22Rv1 (cell line): ENCODE results near the gene KY.

ENCODE experiments used
- H3K27ac ChIP-seq: fragments of 450-650 bp; 2 replicates; pipeline ENCODE4 v1.5.1; 2017
- ZFX ChIP-seq: fragments of 450-650 bp; IDR thresholded peaks from 2 replicates; pipeline ENCODE4 v1.6.1; 2017; ENCODE audit warnings: antibody characterized with exemption, borderline replicate concordance
- TF ChIP-seq, protein P1 (sequence below): fragments of 450-650 bp; IDR thresholded peaks from 2 replicates; pipeline ENCODE4 v1.5.1; 2017; ENCODE audit warnings: mild to moderate bottlenecking

The KY gene

DNA sequence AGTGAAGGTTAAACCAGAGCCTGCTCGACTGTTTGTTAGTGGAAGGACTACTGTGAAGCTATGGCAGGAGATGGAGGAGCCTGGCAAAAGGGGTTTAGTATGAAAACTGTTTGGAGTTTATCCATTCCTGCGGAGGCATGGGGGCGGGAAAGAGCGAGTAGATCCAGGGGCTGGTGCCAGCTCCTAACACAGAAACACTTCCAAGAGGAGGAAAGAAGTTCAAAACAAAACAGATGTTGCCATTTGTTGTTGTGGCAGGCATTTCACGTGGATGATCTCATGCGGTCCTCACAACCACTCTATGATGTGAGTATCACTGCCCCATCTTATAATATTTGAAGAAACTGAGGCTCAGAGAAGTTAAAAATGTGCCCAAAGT lies 30.7 kb upstream of the KY start:
- TF ChIP-seq ZFX: no peak
- TF ChIP-seq, protein P1, sequence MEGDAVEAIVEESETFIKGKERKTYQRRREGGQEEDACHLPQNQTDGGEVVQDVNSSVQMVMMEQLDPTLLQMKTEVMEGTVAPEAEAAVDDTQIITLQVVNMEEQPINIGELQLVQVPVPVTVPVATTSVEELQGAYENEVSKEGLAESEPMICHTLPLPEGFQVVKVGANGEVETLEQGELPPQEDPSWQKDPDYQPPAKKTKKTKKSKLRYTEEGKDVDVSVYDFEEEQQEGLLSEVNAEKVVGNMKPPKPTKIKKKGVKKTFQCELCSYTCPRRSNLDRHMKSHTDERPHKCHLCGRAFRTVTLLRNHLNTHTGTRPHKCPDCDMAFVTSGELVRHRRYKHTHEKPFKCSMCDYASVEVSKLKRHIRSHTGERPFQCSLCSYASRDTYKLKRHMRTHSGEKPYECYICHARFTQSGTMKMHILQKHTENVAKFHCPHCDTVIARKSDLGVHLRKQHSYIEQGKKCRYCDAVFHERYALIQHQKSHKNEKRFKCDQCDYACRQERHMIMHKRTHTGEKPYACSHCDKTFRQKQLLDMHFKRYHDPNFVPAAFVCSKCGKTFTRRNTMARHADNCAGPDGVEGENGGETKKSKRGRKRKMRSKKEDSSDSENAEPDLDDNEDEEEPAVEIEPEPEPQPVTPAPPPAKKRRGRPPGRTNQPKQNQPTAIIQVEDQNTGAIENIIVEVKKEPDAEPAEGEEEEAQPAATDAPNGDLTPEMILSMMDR: no peak
- no peak overlapping the region for H3K27ac ChIP-seq

DNA sequence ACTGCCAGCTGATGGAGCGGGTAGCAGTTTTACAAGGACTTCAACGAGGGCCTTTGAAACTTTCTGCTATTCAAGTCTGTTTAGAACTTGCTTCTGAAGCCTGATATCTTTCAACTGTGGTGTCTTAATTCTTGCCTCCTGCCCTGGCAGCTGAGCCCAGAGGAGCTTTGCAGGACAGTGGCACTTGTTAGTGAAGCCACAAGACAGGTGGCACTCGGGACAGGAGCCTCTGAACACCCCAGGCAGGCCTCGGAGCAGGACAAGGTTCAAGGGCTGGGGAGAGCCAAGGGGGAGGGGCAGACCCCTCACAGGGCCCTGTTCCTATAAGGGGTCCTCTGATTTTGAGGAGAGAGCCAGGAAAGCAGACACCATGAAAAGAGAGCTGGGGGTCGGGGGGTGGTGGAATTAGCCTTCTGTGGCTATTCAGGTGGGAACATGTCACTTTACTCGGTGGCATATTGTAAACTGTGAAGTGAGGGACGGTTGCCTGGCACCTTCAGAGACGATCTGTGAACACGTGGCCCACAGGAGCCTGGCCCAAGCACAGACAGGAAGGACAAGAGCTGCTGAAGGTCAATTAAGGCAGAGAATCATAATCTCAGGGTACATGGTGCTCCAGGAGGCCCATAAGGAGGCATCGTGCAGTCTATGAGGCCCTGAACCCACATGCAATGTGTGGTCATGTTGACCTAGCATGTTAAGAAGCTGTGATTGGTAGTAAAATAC lies 30.1 kb upstream of the KY start:
- TF ChIP-seq, protein P1: no peak
- TF ChIP-seq ZFX: no peak
- H3K27ac ChIP-seq: no peak overlapping the region

DNA sequence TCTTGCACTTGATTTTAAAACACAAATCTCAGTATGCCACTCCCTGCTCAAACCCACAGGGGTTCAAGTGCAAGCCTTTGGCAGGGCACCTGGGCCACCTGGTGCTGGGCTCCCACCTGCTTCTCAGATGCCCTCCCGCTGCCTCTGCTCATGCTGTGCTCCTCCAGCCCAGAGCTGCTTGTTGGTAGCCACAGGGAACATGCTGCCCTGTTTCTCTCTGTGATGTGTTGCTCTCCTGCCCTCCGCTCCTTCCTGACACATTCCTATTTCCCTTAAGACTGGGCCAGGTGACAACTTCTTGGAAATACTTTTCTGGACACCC lies 27.1 kb upstream of the KY start:
- TF ChIP-seq, protein P1: no peak
- no peak for TF ChIP-seq ZFX

DNA sequence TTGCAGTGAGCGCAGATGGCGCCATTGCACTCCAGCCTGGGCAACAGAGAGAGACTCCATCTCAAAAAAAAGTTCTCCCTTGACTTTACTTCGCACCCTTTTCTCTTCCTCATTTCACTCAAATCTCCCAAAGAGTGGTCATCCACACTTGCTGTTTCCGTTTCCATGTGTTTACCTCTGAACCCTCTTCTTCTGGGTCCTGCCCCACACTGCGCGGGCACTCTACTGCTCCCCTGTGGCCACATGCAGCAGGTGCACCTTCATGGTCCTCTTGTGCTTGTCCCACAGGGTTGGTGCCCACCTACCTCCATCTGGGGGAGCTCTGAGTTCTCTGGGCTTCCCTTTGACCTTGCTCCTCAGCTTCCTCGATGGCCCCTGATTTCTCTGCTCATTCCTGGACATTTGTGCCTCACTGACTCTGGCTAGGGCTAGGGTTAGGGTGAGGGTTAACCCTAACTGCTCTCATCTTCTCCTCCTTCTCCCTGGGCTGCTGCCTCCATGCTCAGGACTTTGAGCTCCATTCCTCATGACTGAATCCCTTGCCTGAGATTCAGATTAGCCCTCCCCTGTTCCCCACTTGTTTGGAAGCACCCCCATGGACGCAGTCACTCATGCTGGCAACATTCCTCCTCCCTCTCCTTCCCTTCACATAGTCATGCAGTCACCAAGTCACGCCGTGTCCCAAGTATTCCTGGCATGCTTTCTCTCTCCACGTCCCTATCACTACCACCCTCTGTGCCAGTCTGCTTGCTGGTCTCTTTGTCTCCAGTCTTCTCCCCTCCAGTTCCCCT lies 26.6 kb upstream of the KY start:
- H3K27ac ChIP-seq: no peak overlapping the region
- no peak for TF ChIP-seq ZFX
- TF ChIP-seq, protein P1: peak; percentile 91

More for the DNA sequence above, 27.1 kb upstream of the KY start:
- H3K27ac ChIP-seq: no peak overlapping the region

DNA sequence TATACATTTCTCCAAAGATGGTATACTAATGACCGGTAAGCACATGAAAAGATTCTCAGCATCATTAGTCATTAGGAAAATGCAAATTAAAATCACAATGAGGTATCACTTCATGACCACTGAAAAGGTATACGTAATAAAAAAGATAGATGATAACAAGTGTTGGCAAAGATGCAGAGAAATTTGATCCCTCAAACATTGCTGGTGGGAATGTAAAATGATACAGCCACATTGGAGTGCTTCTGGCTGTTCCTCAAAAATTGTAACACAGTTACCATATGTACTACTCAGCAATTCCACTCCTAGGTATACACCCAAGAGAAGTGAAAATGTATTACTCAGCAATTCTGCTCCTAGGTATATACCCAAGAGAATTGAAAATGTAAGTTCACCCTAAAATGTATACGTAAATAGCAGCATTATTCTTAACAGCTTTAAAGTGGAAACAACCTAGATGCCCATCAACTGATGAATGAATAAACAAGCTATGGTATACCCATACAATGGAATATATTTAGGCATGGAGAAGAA lies 25.0 kb upstream of the KY start:
- no peak overlapping the region for H3K27ac ChIP-seq
- TF ChIP-seq, protein P1: no peak
- TF ChIP-seq ZFX: no peak

DNA sequence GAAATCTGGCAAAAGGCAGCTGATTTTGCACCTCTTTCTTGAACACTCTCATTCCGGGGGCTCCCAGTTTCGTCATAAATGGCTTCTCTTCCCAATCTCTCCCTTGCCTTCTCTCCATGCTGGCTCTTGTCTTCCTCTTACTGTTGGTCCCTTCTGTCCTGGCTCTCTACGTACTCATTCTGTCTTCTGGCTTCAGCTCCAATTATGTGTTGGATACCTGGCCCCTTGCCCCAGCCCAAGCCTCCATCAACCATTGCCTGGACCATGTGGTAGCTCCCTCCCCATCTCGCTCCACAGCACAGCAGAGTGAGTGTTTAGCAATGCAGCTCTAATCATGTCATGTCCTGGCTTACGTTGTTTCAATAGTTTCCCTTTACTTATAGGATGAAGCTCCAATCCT lies 21.7 kb upstream of the KY start:
- H3K27ac ChIP-seq: no peak overlapping the region
- TF ChIP-seq, protein P1: no peak
- no peak for TF ChIP-seq ZFX

DNA sequence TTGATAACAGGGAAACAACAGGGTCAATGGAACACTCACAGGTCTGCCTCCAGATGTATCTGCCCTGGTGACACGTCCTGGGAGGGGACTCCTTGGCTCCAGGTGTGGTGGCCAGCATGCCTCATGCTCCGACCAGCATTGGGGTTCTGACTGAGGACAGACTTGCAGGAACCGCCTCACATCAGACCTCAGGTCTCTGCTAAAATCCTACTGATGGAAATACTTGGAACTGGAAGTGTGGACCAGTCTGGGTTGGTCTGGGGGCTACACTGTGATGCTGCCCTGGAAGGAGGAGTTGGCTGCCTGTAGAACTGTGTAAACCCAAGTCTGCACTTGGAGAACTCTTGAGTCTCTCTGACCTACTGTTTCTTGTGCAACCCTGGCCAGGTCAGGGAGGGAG lies 17.1 kb upstream of the KY start:
- no peak overlapping the region for H3K27ac ChIP-seq
- no peak for TF ChIP-seq ZFX
- TF ChIP-seq, protein P1: no peak
